BLaER1 (cell line): ENCODE data around the gene SERBP1.

Experiments
- H3K27ac ChIP-seq: shearing (Covaris generic); formaldehyde crosslinking; 2 replicates; pipeline ENCODE4 v1.8.1; 2022
- H3K27me3 ChIP-seq: shearing (Covaris generic); formaldehyde crosslinking; 2 replicates; pipeline ENCODE4 v1.8.1; 2022
- H3K36me3 ChIP-seq: shearing (Covaris generic); formaldehyde crosslinking; 2 replicates; pipeline ENCODE4 v1.8.1; 2022
- H3K4me1 ChIP-seq: shearing (Covaris generic); formaldehyde crosslinking; 2 replicates; pipeline ENCODE4 v1.8.1; 2022
- H3K4me2 ChIP-seq: shearing (Covaris generic); formaldehyde crosslinking; 2 replicates; pipeline ENCODE4 v1.8.1; 2022
- H3K4me3 ChIP-seq: shearing (Covaris generic); formaldehyde crosslinking; 2 replicates; pipeline ENCODE4 v1.8.1; 2022
- H3K9ac ChIP-seq: shearing (Covaris generic); formaldehyde crosslinking; 2 replicates; pipeline ENCODE4 v1.8.1; 2022
- H3K9me3 ChIP-seq: shearing (Covaris generic); formaldehyde crosslinking; 2 replicates; pipeline ENCODE4 v1.8.1; 2022
- H4K20me1 ChIP-seq: shearing (Covaris generic); formaldehyde crosslinking; 2 replicates; pipeline ENCODE4 v1.8.1; 2022
- Cebpa-rat ChIP-seq: shearing (Covaris generic); IDR thresholded peaks from 2 replicates; pipeline ENCODE4 v1.8.1; 2022

Gene SERBP1

GRCh38 chr1:67393240-67393639 is 37.0 kb downstream of the SERBP1 start:
- Histone ChIP-seq H3K36me3 (peaks cover 97% of the 10 kb centered on the region), H3K4me1 (no peaks in the 10 kb centered on the region), H3K9ac (no peak overlapping the region), H3K27me3 (no peaks in the 10 kb centered on the region), H3K4me3 (no peak overlapping the region), H3K4me2 (no peak overlapping the region), H4K20me1 (no peaks in the 10 kb centered on the region), H3K9me3 (no peaks in the 10 kb centered on the region), H3K27ac (no peak overlapping the region)
- no peak for TF ChIP-seq Cebpa-rat

GRCh38 chr1:67390041-67390887 is 39.9 kb downstream of the SERBP1 start:
- Histone ChIP-seq H3K4me2 (no peak overlapping the region), H3K4me3 (no peak overlapping the region), H3K9me3 (peaks cover 2% of the 10 kb centered on the region), H4K20me1 (no peaks in the 10 kb centered on the region), H3K27me3 (no peaks in the 10 kb centered on the region), H3K27ac (no peak overlapping the region), H3K9ac (no peak overlapping the region), H3K4me1 (no peaks in the 10 kb centered on the region), H3K36me3 (peaks cover 96% of the 10 kb centered on the region)
- no peak for TF ChIP-seq Cebpa-rat

GRCh38 chr1:67383999-67384638 is 46.1 kb downstream of the SERBP1 start:
- Histone ChIP-seq H3K4me1 (no peaks in the 10 kb centered on the region), H3K27ac (no peak overlapping the region), H3K36me3 (peaks cover 98% of the 10 kb centered on the region), H3K4me2 (no peak overlapping the region), H3K9me3 (peaks cover 62% of the 10 kb centered on the region), H4K20me1 (no peaks in the 10 kb centered on the region), H3K27me3 (no peaks in the 10 kb centered on the region), H3K9ac (no peak overlapping the region), H3K4me3 (peak overlapping the region; percentile 39)
- no peak for TF ChIP-seq Cebpa-rat

- Histone ChIP-seq H3K9ac (no peak overlapping the region), H3K27me3 (no peaks in the 10 kb centered on the region), H3K4me2 (no peak overlapping the region), H3K4me1 (no peaks in the 10 kb centered on the region), H3K27ac (no peak overlapping the region), H4K20me1 (no peaks in the 10 kb centered on the region), H3K9me3 (peaks cover 67% of the 10 kb centered on the region), H3K4me3 (peak overlapping the region; percentile 22; the same call in 1 of the 2 replicates), H3K36me3 (peaks cover 98% of the 10 kb centered on the region)
- no peak for TF ChIP-seq Cebpa-rat
Observed at GRCh38 chr1:67382292-67382691, 47.9 kb downstream of the SERBP1 start.

GRCh38 chr1:67381154-67381553 is 49.0 kb downstream of the SERBP1 start:
- no peak for TF ChIP-seq Cebpa-rat
- peaks cover 67% of the 10 kb centered on the region for H3K9me3 ChIP-seq
- H3K27ac ChIP-seq: no peak overlapping the region
- H3K4me1 ChIP-seq: no peaks in the 10 kb centered on the region
- H3K36me3 ChIP-seq: peaks cover 99% of the 10 kb centered on the region
- no peak overlapping the region for H3K4me3 ChIP-seq
- H3K4me2 ChIP-seq: no peak overlapping the region
- no peaks in the 10 kb centered on the region for H3K27me3 ChIP-seq
- H4K20me1 ChIP-seq: no peaks in the 10 kb centered on the region
- H3K9ac ChIP-seq: no peak overlapping the region

GRCh38 chr1:67377253-67377652 is 52.9 kb downstream of the SERBP1 start:
- Histone ChIP-seq H3K9me3 (peaks cover 35% of the 10 kb centered on the region), H3K4me3 (no peak overlapping the region), H3K4me1 (no peaks in the 10 kb centered on the region), H3K9ac (no peak overlapping the region), H3K27ac (no peak overlapping the region), H3K4me2 (no peak overlapping the region), H3K36me3 (peaks cover 99% of the 10 kb centered on the region), H3K27me3 (no peaks in the 10 kb centered on the region), H4K20me1 (no peaks in the 10 kb centered on the region)
- TF ChIP-seq Cebpa-rat: no peak

GRCh38 chr1:67376381-67376780 is 53.8 kb downstream of the SERBP1 start:
- no peak overlapping the region for H3K27ac ChIP-seq
- no peak overlapping the region for H3K4me2 ChIP-seq
- no peak overlapping the region for H3K4me3 ChIP-seq
- peaks cover 26% of the 10 kb centered on the region for H3K9me3 ChIP-seq
- no peaks in the 10 kb centered on the region for H4K20me1 ChIP-seq
- H3K27me3 ChIP-seq: no peaks in the 10 kb centered on the region
- H3K4me1 ChIP-seq: no peaks in the 10 kb centered on the region
- no peak for TF ChIP-seq Cebpa-rat
- H3K36me3 ChIP-seq: peaks cover 99% of the 10 kb centered on the region
- H3K9ac ChIP-seq: no peak overlapping the region

- Histone ChIP-seq H3K4me3 (no peak overlapping the region), H3K27me3 (no peaks in the 10 kb centered on the region), H3K4me1 (no peaks in the 10 kb centered on the region), H4K20me1 (no peaks in the 10 kb centered on the region), H3K9ac (no peak overlapping the region), H3K9me3 (no peaks in the 10 kb centered on the region), H3K4me2 (no peak overlapping the region), H3K27ac (no peak overlapping the region), H3K36me3 (peaks cover 100% of the 10 kb centered on the region)
- no peak for TF ChIP-seq Cebpa-rat
Observed at GRCh38 chr1:67372898-67373297, 57.3 kb downstream of the SERBP1 start.

- H3K4me2 ChIP-seq: no peak overlapping the region
- no peaks in the 10 kb centered on the region for H3K27me3 ChIP-seq
- no peak for TF ChIP-seq Cebpa-rat
- H3K27ac ChIP-seq: no peak overlapping the region
- H4K20me1 ChIP-seq: no peaks in the 10 kb centered on the region
- no peak overlapping the region for H3K9ac ChIP-seq
- no peak overlapping the region for H3K4me3 ChIP-seq
- no peaks in the 10 kb centered on the region for H3K9me3 ChIP-seq
- no peaks in the 10 kb centered on the region for H3K4me1 ChIP-seq
- H3K36me3 ChIP-seq: peaks cover 100% of the 10 kb centered on the region
Observed at GRCh38 chr1:67372136-67372535, 58.1 kb downstream of the SERBP1 start.

GRCh38 chr1:67371681-67372080 is 58.5 kb downstream of the SERBP1 start:
- H4K20me1 ChIP-seq: no peaks in the 10 kb centered on the region
- no peak overlapping the region for H3K9ac ChIP-seq
- H3K4me1 ChIP-seq: no peaks in the 10 kb centered on the region
- H3K4me2 ChIP-seq: no peak overlapping the region
- no peak overlapping the region for H3K4me3 ChIP-seq
- no peaks in the 10 kb centered on the region for H3K9me3 ChIP-seq
- H3K36me3 ChIP-seq: peaks cover 100% of the 10 kb centered on the region
- TF ChIP-seq Cebpa-rat: no peak
- H3K27me3 ChIP-seq: no peaks in the 10 kb centered on the region
- no peak overlapping the region for H3K27ac ChIP-seq
